NCI-H1048 (cell line): ENCODE results near the gene USP33.
"Not testable (repeated sequence)": the region's sequence is repeated elsewhere in the genome, so short reads cannot be mapped to it uniquely, and the experiment has no call there.

Experiments used
- DNase-seq: peaks from one replicate; lab custom pipeline; 2025; lab: John Stamatoyannopoulos, UW

Gene USP33

DNA sequence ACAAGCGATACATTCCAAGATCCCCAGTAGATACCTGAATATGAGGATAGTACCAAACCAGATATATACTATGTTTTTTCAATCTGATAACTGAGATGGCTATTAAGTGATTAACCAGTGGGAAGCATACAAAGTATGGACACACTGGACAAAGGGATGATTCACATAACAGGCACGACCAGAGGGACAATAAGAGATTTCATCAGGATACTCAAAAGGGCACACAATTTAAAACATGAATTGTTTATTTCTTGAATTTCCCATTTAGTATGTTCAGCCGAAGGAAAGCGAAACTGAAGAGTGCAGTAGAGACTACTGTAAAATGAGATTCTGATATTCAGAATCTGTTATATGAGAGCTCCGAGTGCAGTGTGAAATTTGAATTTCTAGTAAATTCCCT, 87.8 kb downstream of the USP33 start:
- no peak for DNase-seq

DNA sequence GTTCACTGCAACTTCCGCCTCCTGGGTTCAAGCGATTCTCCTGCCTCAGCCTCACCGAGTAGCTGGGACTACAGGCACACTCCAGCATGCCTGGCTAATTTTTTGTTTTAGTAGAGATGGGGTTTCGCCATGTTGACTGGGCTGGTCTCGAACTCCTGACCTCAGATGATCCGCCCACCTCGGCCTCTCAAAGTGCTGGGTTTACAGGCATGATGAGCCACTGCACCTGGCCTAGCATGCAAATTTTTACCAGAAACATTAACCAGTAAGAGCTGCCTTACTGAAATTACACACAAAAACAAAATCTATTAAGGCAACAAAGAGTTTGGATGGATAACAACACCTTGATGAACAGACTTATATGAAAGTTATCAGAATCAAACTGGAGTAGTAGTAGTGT, 89.3 kb downstream of the USP33 start:
- DNase-seq = no peak

DNA sequence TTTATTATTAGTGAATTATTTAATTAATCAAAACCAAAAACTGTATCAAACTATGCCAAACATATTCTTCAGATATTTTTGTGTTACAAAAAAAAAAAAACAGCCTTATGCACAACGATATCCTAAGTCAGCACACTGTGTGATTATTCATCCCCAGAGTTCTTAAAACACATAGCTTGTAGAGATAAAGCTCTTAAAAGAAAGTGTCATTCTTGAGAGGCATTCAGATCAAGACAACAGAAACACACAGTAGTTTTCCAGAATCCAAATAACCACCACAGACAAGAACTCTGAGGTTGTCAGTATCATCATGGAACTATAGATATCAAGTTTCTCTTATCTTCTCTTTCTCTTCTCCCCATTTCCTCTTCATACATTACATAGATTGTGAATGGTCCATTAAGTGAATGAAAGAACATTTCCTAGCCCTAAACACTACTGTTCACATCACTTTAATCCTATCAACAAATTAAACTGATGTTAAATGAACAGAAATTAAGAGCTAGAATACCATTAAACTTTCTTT, 90.7 kb downstream of the USP33 start:
- DNase-seq = no peak

DNA sequence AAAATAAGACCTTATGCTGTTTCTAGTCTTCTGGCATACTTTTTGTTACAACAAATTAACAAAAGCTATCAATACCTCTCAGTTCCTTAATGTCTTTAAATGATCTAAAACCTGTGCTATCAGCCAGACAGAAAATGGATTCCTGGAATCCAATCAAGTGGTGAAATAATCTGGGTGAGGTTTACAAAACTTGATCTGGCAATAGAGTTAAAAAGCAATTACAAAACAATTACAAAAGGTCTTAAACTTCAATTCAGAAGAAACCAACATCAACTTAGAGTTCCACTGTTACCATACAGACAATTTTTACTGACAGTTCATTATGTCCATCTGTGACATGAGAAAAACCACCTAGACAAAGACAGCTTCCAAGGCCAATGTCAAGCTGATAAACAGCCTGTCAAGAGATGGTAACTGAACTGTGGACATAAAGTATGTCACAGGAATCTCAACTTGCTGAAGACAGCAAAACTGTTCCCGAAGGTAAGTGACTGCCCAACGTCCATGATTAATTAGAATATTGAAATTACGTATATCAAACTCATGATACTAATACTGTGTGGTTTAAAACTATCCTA, 94.6 kb downstream of the USP33 start:
- DNase-seq = no peak

DNA sequence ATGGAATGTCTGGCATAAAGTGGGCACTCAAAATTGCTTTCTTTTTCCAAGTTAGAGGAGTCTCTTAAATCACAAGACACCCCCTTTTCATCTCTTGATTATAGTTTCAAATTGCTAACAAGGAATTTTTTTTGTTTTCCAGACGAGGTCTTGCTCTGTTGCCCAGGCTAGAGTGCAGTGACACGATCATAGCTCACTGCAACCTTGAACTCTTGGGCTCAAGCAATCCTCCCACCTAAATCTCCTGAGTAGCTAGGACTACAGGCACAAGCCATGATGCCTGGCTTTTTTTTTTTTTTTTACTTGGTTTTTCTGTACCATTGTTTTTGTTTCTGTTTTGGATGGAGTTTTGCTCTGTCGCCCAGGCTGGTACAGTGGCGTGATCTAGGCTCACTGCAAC, 98.0 kb downstream of the USP33 start:
- DNase-seq = no peak

DNA sequence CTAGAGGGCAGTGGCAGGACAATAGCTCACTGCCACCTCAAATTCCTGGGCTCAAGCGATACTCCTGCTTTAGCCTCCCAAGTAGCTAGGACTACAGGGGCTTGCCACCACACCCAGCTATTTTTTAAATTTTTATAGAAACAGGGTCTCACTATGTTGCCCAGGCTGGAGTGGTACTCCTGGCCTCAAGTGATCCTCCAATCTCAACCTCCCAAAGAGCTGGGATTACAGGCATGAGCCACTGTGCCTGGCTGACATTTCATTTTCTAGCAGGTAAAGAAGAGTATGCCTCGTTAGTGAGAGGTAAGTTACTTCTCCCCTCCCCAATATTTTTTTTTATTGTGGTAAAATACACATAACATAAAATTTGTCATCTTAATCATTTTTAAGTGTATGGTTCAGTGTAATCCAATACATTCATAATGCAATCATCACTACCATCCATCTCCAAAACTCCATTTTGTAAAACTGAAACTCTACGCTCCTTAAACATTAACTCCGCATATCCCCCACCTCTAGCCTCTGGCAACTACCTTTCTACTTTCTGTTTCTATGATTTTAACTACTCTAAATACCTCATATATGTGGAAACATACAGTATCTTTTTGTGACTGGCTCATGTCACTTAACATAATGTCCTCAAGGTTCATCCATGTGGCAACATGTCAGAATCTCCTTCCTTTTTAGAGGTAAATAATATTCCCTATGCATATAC, 99.6 kb downstream of the USP33 start:
- DNase-seq = no peak

DNA sequence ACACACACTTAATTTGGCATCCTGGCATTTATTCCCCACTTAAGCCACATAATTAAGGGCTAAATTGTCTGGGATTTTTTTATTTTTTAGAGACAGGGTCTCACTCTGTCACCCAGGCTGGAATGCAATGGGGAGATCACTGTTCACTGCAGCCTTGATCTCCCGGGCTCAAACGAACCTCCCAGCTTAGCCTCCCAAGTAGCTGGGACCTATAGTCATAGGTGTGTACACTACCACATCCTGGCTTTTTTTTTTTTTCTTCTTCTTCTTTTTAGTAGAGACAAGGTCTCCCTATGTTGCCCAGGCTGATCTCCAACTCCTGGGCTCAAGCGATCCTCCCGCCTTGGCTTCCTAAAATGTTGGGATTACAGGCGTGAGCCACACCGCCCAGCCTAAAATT, 101.4 kb downstream of the USP33 start:
- DNase-seq = no peak

DNA sequence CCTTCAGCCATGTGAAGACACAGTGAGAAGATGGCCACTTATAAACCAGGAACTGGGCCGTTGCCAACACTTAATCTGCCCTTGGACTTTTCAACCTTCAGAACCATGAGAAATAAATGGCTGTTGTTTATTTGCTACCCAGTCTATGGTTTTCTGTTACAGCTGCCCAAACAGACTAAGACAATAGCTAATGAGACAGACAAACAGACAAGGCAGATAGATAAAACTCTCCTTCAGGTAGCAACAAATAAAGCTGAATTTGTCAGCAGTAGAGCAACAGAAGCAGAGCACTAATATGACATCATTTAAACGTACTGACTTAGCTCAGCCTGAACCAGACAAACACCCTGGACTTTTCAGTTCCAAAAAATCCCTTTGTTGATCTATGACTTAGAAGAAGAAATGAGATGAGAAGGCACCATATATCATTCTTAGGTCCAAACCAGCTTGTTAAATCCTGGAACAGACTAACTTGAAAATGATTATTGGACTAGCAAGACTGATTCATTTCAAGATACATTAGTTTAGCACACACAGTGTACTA, 104.1 kb downstream of the USP33 start:
- DNase-seq = no peak

DNA sequence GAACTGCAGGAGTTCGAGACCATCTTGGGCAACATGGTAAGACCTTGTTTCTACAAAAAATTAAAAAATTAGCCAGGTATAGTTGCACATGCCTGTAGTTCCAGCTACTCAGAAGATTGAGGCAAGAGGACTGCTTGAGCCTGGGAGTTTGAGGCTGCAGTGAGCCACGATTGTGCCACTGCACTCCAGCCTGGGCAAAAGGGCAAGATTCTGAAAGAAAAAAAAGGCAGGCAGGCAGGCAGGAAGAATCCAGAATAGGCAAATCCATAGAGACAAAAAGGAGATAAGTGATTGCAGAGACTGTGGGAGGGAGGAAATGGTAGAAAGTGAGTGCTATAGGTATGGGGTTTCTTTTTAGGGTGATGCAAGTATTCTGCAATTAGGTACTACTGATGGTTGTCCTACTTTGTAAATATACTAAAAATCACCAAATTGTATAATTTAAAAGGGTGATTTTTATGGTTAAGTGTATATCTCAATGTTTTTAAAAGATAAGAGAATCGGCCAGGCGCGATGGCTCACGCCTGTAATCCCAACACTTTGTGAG, 106.6 kb downstream of the USP33 start:
- no peak for DNase-seq

DNA sequence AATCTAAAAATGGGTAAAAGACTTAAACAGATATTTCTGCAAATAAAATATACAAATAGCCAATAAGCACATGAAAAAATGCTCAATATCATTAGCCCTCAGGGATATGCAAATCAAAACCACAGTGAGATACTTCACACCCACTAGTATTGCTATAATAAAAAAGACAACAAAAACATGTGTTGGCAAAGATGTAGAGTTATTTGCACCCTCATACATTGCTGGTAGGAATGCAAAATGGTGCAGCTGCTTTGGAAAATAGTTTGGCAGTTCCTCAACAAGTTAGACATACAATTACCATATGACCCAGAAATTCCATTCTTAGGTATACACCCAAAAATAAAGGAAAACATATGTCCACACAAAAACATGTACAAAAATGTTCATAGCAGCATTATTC, 107.4 kb downstream of the USP33 start:
- peak; percentile 7 for DNase-seq

DNA sequence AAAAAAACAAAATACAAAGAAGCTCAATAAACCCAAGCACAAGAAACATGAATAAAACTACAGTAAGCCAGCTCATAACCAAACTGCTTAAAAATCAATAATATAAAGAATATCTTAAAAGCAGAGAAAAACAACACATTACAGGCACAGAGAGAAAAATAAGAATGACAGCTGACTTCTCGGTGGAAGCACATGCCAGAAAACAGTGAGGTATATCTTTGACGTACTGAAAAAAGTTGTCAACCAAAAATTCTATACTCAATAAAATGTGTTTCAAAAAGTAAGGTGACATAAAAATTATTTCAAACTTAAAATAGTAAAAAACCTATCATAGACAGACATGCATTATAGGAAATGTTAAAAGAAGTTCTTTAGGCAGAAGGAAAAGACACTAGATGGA, 110.5 kb downstream of the USP33 start:
- no peak for DNase-seq

DNA sequence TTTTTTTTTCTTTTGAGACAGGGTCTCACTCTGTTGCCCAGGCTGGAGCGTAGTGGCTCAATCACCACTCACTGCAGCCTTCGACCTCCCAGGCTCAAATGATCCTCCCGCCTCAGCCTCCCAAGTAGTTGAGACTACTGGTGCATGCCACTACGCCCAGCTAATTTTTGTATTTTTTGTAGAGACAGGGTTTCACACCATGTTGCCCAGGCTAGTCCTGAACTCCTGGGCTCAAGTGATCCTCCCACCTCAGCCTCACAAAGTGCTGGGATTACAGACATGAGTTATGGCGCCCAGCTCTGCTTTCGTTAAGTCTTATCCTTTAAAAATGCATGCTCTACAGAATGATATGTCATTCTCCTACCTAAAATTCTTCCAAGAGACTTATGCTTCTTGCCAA, 113.4 kb downstream of the USP33 start:
- DNase-seq = not testable (repeated sequence)
